Measurements from ENCODE around the gene TMEM200A.

- TF ChIP-seq CTCF (IDR thresholded peaks at IDR 0.05; ENCODE audit: control extremely low read depth in 1 of 3, insufficient read depth in 1 of 3, low read depth in 1 of 3, low read length in 3 of 3) (no peak), MAX (IDR thresholded peaks at IDR 0.05) (no peak), EZH2 (IDR thresholded peaks at IDR 0.05; ENCODE audit: low read depth, low read length, severe bottlenecking) (no peak), JUND (IDR thresholded peaks at IDR 0.05; ENCODE audit: low read length) (no peak), CHD2 (IDR thresholded peaks at IDR 0.05; ENCODE audit: low read length) (no peak), POLR2A (IDR thresholded peaks at IDR 0.05; ENCODE audit: control extremely low read depth in 1 of 2, low read depth in 2 of 2, low read length in 2 of 2) (no peak), TCF12 (IDR thresholded peaks at IDR 0.05; ENCODE audit: low read depth, low read length) (no peak), SIN3A (conservative IDR thresholded peaks at IDR 0.05 in 1 of 2, IDR thresholded peaks at IDR 0.05 in 1 of 2; ENCODE audit: low read depth in 1 of 2, low read length in 2 of 2) (no peak), SP2 (IDR thresholded peaks at IDR 0.05; ENCODE audit: low read length) (no peak), SP4 (IDR thresholded peaks at IDR 0.05; ENCODE audit: low read length) (no peak), POLR2AphosphoS5 (IDR thresholded peaks at IDR 0.05; ENCODE audit: low read depth, low read length) (no peak), ZNF274 (IDR thresholded peaks at IDR 0.05; ENCODE audit: borderline replicate concordance, extremely low read depth, low read length) (no peak), SRF (IDR thresholded peaks at IDR 0.05; ENCODE audit: low read depth, low read length) (no peak), EP300 (IDR thresholded peaks at IDR 0.05; ENCODE audit: borderline replicate concordance in 1 of 2, low read depth in 2 of 2, low read length in 2 of 2) (no peak)
Observed at GRCh38 chr6:130355572-130355971, 10.2 kb upstream of the TMEM200A start.
